SK-N-MC (cell line): ENCODE data around the gene UBAC2.

Source experiments
- EZH2 ChIP-seq: fragments of 200-600 bp; sonication (generic); IDR thresholded peaks from one replicate; pipeline ENCODE4 v1.6.1; 2017; ENCODE audit warnings: antibody characterized with exemption
- FOXP2 ChIP-seq: optimal IDR thresholded peaks from 2 replicates; pipeline ENCODE3; 2011; ENCODE audit warnings: mild to moderate bottlenecking, moderate library complexity; ENCODE audit not compliant: insufficient read depth; ENCODE audit errors: extremely low read length, control extremely low read depth
- POLR2AphosphoS5 ChIP-seq: IDR thresholded peaks from 2 replicates; pipeline ENCODE4 v1.6.1; 2012; ENCODE audit warnings: mild to moderate bottlenecking, low read depth, low read length, borderline replicate concordance

- no peak for TF ChIP-seq POLR2AphosphoS5
- no peak for TF ChIP-seq EZH2
- no peak for TF ChIP-seq FOXP2
These were observed 111.8 kb downstream of the UBAC2 start for GRCh38 chr13:99312493-99312883.
